ENCODE results near the gene SH3GLB1. TPM values are rescaled to one million over a fixed set of nuclear protein-coding genes. Genes with fewer than 3 reads are reported as not detected.
"Not testable (repeated sequence)": the region's sequence is repeated elsewhere in the genome, so short reads cannot be mapped to it uniquely, and the experiment has no call there.

The SH3GLB1 gene
- 45.6 and 53.6 TPM in 2 replicates for total RNA-seq (2014; rRNA removed; shearing (Covaris generic))

- DNase-seq (ENCODE audit: low read depth) = peak; percentile 90
These were observed at the start of gene SH3GLB1 for GRCh38 chr1:86704458-86704971. SH3GLB1 (plus strand) TSS chr1:86704576; CDS start chr1:86704900, 324 bp downstream.

- DNase-seq (ENCODE audit: low read depth) = not testable (repeated sequence)
These were observed 46.0 kb upstream of the SH3GLB1 start for GRCh38 chr1:86658381-86658780.

- no peak for DNase-seq (ENCODE audit: low read depth)
These were observed 38.0 kb upstream of the SH3GLB1 start for GRCh38 chr1:86666368-86666767.

- peak; percentile 24 for DNase-seq (ENCODE audit: low read depth)
These were observed 16.8 kb upstream of the SH3GLB1 start for GRCh38 chr1:86687595-86687994.

GRCh38 chr1:86692641-86693040 lies 11.7 kb upstream of the SH3GLB1 start:
- no peak for DNase-seq (ENCODE audit: low read depth)

GRCh38 chr1:86695400-86695799 lies 9.0 kb upstream of the SH3GLB1 start:
- DNase-seq (ENCODE audit: low read depth) = no peak

- DNase-seq (ENCODE audit: low read depth) = no peak
These were observed 7.9 kb upstream of the SH3GLB1 start for GRCh38 chr1:86696522-86696921.

- DNase-seq (ENCODE audit: low read depth) = no peak
These were observed 5.2 kb upstream of the SH3GLB1 start for GRCh38 chr1:86699186-86699585.

GRCh38 chr1:86701731-86702130 lies 2.6 kb upstream of the SH3GLB1 start:
- no peak for DNase-seq (ENCODE audit: low read depth)

- not testable (repeated sequence) for DNase-seq (ENCODE audit: low read depth)
These were observed 1.4 kb upstream of the SH3GLB1 start for GRCh38 chr1:86702954-86703494.

- peak; percentile 41 for DNase-seq (ENCODE audit: low read depth)
These were observed 499 bp upstream of the SH3GLB1 start for GRCh38 chr1:86703696-86704457.

GRCh38 chr1:86704972-86705664 lies 742 bp downstream of the SH3GLB1 start:
- peak; percentile 82 for DNase-seq (ENCODE audit: low read depth)

GRCh38 chr1:86705665-86705985 lies 1.2 kb downstream of the SH3GLB1 start:
- DNase-seq (ENCODE audit: low read depth) = no peak

GRCh38 chr1:86706018-86706635 lies 1.8 kb downstream of the SH3GLB1 start:
- DNase-seq (ENCODE audit: low read depth) = peak; percentile 8

GRCh38 chr1:86708920-86709319 lies 4.5 kb downstream of the SH3GLB1 start:
- DNase-seq (ENCODE audit: low read depth) = peak; percentile 25

- no peak for DNase-seq (ENCODE audit: low read depth)
These were observed 7.9 kb downstream of the SH3GLB1 start for GRCh38 chr1:86712088-86712860.

- DNase-seq (ENCODE audit: low read depth) = no peak
These were observed 9.1 kb downstream of the SH3GLB1 start for GRCh38 chr1:86713477-86713876.

GRCh38 chr1:86714159-86714558 lies 9.8 kb downstream of the SH3GLB1 start:
- DNase-seq (ENCODE audit: low read depth) = no peak

- DNase-seq (ENCODE audit: low read depth) = no peak
These were observed 10.3 kb downstream of the SH3GLB1 start for GRCh38 chr1:86714561-86715244.

- DNase-seq (ENCODE audit: low read depth) = no peak
These were observed 14.4 kb downstream of the SH3GLB1 start for GRCh38 chr1:86718786-86719185.

GRCh38 chr1:86731416-86731815 lies 27.0 kb downstream of the SH3GLB1 start:
- no peak for DNase-seq (ENCODE audit: low read depth)

Measured in RPMI7951 (cell line).